Measurements from ENCODE around the gene P2RX2. TPM values are rescaled to one million over a fixed set of nuclear protein-coding genes. Genes with fewer than 3 reads are reported as not detected.

The P2RX2 gene
- not detected in 2 replicates for total RNA-seq

GRCh38 chr12:132618683-132619043, at the start of gene P2RX2:
Gene P2RX2, plus strand, starts transcription at chr12:132618776. Its CDS starts 41 bp downstream, at chr12:132618817.

GRCh38 chr12:132610051-132610759, 8.4 kb upstream of the P2RX2 start, which contains the start of gene LRCOL1:
Gene LRCOL1, minus strand, starts transcription at chr12:132610582. Its CDS starts 4,331 bp downstream, at chr12:132606251.

Other genes starting within 250 kb of the P2RX2 start
- 2.0 and 3.3 TPM in 2 replicates for gene FBRSL1, start 128.6 kb upstream of the P2RX2 start, total RNA-seq
- gene LRCOL1, start 8.2 kb upstream of the P2RX2 start, total RNA-seq = 4.6 and 20.0 TPM in 2 replicates
- 25.3 and 30.3 TPM in 2 replicates for gene POLE, start 68.6 kb downstream of the P2RX2 start, total RNA-seq
- 25.4 and 35.2 TPM in 2 replicates for gene PXMP2, start 68.8 kb downstream of the P2RX2 start, total RNA-seq
- 28.1 and 34.6 TPM in 2 replicates for gene PGAM5, start 92.1 kb downstream of the P2RX2 start, total RNA-seq
- 34.0 and 38.1 TPM in 2 replicates for gene ANKLE2, start 143.1 kb downstream of the P2RX2 start, total RNA-seq
- gene GOLGA3, start 210.1 kb downstream of the P2RX2 start, total RNA-seq = 57.8 and 69.5 TPM in 2 replicates

Data from dermis lymphatic vessel endothelial cell (primary cell).